Measurements from ENCODE around the gene B4GALT6. TPM values are rescaled to one million over a fixed set of nuclear protein-coding genes. Genes with fewer than 3 reads are reported as not detected.

B4GALT6 gene
- total and polyA plus RNA-seq, 2 of the 13 experiments (the other 11 are each of a cell fraction or from before 2014, with no cell fraction given) = 1.9 to 3.3 TPM

GRCh38 chr18:31591628-31592027 is 92.8 kb downstream of the B4GALT6 start, which contains the start of gene TTR (continued):
- TF ChIP-seq MYNN (CRISPR knock-in tag; IDR thresholded peaks at IDR 0.05; ENCODE audit: low read depth) (no peak), ZNF710 (CRISPR knock-in tag; IDR thresholded peaks at IDR 0.05; ENCODE audit: borderline replicate concordance) (peak; percentile 24; the same call in 1 of the 2 replicates), RAD21 (CRISPR knock-in tag; IDR thresholded peaks at IDR 0.05) (no peak), TCF7 (IDR thresholded peaks at IDR 0.05; ENCODE audit: low read depth) (no peak), MLLT10 (CRISPR knock-in tag; IDR thresholded peaks at IDR 0.05) (no peak), ZMYM4 (CRISPR knock-in tag; IDR thresholded peaks at IDR 0.05) (peak; percentile 96), CENPT (CRISPR knock-in tag; IDR thresholded peaks at IDR 0.05; ENCODE audit: low read depth) (no peak), ZNF772 (CRISPR knock-in tag; IDR thresholded peaks at IDR 0.05) (0 out of 2 replicates have a peak, but pooled peaks have one; percentile 47), FLYWCH1 (CRISPR knock-in tag; IDR thresholded peaks at IDR 0.05) (no peak), ZKSCAN5 (CRISPR knock-in tag; IDR thresholded peaks at IDR 0.05) (no peak), MEIS2 (CRISPR knock-in tag; IDR thresholded peaks at IDR 0.05) (peak; percentile 50; the same call in 1 of the 2 replicates), ETS1 (CRISPR knock-in tag; IDR thresholded peaks at IDR 0.05) (no peak), GATAD1 (CRISPR knock-in tag; IDR thresholded peaks at IDR 0.05) (no peak; the same call in 1 of the 2 replicates), ZNF136 (CRISPR knock-in tag; IDR thresholded peaks at IDR 0.05; ENCODE audit: low read depth) (no peak), KLF6 (CRISPR knock-in tag; IDR thresholded peaks at IDR 0.05) (0 out of 2 replicates have a peak, but pooled peaks have one; percentile 42), BCL6 (CRISPR knock-in tag; IDR thresholded peaks at IDR 0.05) (peak; percentile 89), HOXA7 (CRISPR knock-in tag; IDR thresholded peaks at IDR 0.05) (no peak), HOXA3 (CRISPR knock-in tag; IDR thresholded peaks at IDR 0.05) (peak; percentile 68; the same call in 1 of the 2 replicates)
- TF ChIP-seq, protein P1, sequence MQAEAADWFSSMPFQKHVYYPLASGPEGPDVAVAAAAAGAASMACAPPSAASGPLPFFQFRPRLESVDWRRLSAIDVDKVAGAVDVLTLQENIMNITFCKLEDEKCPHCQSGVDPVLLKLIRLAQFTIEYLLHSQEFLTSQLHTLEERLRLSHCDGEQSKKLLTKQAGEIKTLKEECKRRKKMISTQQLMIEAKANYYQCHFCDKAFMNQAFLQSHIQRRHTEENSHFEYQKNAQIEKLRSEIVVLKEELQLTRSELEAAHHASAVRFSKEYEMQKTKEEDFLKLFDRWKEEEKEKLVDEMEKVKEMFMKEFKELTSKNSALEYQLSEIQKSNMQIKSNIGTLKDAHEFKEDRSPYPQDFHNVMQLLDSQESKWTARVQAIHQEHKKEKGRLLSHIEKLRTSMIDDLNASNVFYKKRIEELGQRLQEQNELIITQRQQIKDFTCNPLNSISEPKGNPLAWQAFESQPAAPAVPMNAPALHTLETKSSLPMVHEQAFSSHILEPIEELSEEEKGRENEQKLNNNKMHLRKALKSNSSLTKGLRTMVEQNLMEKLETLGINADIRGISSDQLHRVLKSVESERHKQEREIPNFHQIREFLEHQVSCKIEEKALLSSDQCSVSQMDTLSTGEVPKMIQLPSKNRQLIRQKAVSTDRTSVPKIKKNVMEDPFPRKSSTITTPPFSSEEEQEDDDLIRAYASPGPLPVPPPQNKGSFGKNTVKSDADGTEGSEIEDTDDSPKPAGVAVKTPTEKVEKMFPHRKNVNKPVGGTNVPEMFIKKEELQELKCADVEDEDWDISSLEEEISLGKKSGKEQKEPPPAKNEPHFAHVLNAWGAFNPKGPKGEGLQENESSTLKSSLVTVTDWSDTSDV (CRISPR knock-in tag; IDR thresholded peaks at IDR 0.05) = no peak
- TF ChIP-seq, protein P2, sequence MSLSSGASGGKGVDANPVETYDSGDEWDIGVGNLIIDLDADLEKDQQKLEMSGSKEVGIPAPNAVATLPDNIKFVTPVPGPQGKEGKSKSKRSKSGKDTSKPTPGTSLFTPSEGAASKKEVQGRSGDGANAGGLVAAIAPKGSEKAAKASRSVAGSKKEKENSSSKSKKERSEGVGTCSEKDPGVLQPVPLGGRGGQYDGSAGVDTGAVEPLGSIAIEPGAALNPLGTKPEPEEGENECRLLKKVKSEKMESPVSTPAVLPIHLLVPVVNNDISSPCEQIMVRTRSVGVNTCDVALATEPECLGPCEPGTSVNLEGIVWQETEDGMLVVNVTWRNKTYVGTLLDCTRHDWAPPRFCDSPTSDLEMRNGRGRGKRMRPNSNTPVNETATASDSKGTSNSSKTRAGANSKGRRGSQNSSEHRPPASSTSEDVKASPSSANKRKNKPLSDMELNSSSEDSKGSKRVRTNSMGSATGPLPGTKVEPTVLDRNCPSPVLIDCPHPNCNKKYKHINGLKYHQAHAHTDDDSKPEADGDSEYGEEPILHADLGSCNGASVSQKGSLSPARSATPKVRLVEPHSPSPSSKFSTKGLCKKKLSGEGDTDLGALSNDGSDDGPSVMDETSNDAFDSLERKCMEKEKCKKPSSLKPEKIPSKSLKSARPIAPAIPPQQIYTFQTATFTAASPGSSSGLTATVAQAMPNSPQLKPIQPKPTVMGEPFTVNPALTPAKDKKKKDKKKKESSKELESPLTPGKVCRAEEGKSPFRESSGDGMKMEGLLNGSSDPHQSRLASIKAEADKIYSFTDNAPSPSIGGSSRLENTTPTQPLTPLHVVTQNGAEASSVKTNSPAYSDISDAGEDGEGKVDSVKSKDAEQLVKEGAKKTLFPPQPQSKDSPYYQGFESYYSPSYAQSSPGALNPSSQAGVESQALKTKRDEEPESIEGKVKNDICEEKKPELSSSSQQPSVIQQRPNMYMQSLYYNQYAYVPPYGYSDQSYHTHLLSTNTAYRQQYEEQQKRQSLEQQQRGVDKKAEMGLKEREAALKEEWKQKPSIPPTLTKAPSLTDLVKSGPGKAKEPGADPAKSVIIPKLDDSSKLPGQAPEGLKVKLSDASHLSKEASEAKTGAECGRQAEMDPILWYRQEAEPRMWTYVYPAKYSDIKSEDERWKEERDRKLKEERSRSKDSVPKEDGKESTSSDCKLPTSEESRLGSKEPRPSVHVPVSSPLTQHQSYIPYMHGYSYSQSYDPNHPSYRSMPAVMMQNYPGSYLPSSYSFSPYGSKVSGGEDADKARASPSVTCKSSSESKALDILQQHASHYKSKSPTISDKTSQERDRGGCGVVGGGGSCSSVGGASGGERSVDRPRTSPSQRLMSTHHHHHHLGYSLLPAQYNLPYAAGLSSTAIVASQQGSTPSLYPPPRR (CRISPR knock-in tag; IDR thresholded peaks at IDR 0.05; ENCODE audit: borderline replicate concordance) = peak; percentile 89; the same call in 1 of the 2 replicates

Measured in HepG2 (cell line).